GM15510 (cell line): Measurements from ENCODE around the gene DSCAML1.

Experiments
- POLR2A ChIP-seq: IDR thresholded peaks from 3 replicates; pipeline ENCODE4 v1.6.1; 2011; ENCODE audit warnings: borderline replicate concordance; ENCODE audit not compliant: insufficient read length; ENCODE audit errors: extremely low read depth

Gene DSCAML1

DNA sequence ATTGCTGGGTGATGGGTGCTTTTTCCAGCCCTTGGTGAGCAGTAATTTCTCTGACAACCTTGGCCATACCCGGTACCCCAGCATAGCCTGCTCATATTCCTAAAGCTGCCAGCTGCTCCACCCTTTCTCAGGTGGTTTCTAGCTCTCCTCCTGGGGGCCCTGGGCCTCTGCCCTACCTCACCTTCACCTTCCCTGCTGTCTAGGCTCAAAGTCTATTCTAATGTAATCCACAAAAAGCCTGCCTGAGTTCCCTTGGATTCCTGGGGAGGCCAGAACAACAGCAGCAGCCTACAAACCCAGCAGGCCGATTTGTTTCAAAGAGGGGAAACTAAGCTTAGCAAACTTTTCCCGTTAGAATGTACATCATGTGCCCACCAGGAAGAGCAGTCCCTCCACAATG, 117.6 kb downstream of the DSCAML1 start:
- no peak for TF ChIP-seq POLR2A

DNA sequence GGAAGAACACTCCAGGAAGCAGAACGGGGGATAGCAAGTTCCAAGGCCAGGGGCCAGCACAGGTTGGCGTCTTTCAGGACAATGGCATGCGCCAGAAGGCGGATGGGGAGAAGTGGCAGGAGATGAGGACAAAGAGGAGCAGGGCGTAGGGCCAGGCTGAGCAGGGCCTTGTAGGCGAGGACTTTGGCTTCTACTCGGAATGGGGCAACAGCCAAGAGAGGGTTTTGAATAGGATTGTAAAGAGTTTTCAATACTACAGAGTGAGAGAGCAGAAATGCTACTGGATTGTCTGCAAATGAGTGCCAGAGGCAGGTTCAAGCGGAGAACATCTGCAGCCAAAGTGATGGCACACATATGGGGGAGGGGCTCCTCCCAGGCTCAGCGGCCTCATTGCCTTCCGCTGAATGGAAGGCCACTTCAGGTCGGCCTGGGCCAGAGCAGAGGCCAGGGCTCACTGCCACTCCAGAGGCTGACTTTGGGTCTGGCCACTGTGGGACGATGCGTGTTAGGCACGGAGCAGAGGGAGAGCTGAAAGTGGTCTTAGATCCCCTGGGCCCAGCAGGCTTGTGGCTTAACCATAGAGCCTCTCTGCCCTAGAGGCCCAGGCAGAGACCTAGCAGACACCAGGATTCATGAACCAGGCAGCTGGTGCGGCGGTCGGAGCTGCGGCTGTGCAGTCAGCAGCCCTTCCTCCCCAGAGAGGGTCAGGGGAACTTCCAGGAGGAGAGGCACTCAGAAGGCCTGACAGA, 118.2 kb downstream of the DSCAML1 start:
- TF ChIP-seq POLR2A, result no peak

DNA sequence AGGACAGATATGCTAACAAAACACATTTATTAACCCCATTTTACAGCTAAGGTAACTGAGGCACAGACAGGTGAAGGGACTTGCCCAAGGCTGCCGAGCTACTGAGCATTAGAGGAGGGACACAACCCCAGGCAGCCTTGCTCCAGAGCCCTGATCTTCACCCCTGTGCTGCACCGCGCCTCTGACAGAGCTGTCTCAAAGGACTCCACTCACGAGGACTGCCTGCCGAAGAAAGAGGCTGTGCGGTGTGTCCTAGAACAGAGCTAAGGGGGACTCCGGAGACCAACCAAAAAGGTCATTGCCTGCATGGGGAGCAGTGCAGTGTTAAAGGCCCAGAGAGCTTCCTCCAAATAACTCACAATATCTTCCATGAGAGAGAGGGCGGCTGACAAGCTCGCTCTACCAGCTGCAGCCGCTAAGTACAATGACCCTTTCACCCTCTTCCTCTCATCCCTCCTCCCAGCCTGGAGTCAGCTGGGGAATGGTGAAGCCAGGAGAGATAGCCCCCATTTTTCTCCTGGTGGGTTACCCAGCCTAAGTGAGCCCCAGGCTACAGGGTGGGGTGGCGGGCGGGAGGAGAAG, 119.2 kb downstream of the DSCAML1 start:
- no peak for TF ChIP-seq POLR2A

DNA sequence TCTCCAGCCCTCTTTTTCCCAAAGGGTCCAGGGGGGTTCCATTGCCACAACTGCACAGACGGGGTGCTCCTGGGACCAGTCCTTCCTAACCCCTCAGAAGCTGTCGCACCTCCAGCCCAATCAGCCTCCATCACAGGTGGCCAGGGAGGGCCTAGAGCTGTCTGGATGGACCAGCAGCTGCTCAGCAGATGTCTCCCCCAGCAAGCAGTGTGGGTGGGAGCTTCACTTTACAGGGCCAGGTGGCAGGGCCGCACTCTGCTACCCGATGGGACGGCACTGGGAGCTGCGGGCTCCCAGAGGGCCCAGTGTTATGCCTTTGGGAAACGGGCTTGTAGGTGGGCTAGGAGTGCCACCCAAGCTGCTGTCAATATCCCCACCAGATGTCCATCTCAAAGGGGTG, 120.5 kb downstream of the DSCAML1 start:
- TF ChIP-seq POLR2A, result no peak

DNA sequence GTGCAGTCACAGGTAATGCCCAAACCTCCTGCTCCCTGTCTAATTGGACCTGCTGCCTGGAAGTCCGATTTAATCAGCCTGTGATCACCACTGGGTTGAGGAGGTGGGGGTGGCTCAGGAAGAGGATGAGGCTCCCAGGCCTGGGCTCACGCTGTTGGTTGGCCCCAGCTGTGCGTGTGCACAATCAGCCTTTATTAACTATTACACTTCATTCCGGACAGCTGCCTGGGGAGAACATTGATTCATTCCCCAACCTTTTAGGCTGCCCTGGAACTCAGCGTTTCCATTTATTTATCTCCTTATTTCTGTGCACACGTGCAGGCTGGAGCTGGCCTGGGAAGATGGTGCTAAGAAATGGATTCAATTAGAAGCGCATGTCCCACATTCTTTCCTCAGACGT, 123.4 kb downstream of the DSCAML1 start:
- TF ChIP-seq POLR2A, result no peak

DNA sequence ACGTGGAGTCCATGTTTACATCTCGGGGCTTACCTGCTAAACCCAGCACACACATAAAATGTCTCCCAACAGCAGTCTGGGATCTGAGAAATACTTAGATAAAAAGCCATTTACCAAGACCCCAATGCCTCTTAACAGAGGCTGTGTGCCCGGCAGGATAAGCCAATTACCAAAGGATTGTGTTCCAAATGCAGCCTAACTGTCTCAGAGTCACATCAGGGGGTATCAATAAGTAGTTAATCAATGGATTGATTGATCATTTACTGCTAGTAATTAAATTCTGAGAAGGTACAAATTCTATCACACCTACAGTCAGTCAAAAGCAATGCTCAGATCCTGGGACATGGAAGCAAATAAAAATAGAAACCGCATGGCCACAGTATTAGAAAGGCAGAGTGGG, 125.6 kb downstream of the DSCAML1 start:
- TF ChIP-seq POLR2A, result no peak

DNA sequence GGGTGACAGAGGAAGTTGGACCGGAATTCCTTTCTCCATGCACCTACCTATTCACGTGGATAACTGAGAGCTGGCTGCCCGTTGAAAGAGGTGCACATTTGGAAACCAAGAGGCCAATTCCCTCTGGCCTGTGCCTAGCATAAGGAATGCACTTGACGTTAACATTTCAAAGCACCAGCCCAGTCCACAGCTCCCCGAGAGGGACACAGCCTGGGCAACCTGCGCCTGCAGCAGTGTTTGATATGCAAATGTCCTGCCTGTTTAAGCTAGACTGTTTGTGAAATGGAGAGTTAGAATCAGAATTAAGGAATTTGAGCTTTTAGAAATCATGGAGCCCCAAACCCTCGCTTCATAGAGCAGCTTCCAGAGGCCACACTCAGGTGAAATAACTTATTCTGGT, 126.1 kb downstream of the DSCAML1 start:
- no peak for TF ChIP-seq POLR2A

DNA sequence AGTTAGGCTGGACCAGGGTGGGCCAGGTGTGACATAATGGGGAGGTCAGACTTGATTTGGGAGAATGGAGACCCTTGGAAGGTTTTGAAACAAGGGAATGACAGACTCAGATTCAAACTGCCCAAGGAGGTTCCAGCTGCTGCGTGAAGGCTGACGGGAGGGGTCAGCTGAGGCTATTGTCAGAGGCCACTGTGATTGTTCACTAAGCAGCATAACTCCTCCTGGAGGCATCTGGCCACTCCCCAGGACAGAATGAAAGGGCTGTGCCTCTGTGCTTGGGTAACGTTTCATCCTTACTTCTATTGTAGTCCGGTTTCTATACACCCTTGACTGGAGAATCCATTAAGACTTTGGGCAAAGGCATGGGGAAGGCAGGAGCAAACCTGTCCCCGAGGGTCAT, 126.6 kb downstream of the DSCAML1 start:
- no peak for TF ChIP-seq POLR2A

DNA sequence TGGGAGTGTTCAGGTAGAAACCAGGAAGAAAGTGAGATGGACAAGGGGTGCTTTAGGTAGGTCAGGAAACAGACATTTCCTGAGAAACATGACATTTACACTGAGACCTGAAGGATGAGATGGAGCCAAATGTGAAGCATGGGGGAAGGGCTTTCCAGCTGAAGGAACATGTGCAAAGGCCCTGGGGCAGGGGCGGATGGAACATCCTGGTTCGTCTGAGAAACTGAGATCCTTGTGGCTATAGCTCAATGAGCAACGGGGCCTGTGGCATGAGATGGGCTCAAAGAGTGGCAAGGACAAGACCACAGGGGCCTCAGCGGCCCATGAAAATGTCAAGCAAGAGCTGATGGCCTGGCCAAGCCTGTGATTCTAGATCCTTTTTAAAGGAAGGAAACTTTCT, 127.4 kb downstream of the DSCAML1 start:
- no peak for TF ChIP-seq POLR2A

DNA sequence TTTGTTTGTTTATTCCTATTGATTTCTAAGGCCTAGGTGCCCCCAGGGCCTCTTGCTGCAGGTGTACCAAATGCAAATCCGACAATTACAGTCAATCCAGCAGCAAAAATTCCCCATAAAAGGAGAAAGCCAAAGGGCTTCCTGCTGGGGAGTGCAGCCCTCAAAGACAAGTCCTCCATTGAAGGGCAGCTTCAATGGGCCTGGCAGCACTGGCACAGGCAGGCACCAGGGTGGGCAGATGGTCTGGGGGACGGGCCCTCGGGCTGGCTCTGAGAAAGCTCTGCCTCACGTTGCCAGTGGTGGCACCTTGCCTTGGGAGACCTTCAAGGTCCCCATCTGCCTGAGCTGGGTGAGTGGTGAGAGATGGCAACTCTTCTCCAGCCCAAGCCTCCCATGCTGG, 128.0 kb downstream of the DSCAML1 start:
- TF ChIP-seq POLR2A, result no peak

DNA sequence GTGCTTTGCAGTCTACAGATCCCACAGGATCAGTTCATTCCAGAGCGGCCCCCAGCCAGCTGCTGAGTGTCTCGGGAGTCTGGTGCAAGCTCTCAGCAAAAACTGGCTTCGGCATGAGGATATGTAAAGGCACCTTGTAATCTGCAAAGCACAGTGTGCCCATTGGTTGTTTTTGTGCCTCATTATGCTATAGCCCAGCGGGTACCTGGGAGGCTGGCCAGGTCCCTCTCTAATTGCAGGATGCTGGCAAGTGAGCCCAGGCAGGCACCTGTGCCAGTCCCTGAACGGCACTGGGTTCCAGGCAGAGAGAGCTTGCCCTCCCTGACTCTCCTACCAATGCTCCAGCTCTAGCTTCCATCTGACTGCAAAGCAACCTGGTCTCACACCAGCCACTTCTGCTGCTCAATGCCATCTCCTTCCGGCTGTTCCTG, 128.7 kb downstream of the DSCAML1 start:
- no peak for TF ChIP-seq POLR2A

DNA sequence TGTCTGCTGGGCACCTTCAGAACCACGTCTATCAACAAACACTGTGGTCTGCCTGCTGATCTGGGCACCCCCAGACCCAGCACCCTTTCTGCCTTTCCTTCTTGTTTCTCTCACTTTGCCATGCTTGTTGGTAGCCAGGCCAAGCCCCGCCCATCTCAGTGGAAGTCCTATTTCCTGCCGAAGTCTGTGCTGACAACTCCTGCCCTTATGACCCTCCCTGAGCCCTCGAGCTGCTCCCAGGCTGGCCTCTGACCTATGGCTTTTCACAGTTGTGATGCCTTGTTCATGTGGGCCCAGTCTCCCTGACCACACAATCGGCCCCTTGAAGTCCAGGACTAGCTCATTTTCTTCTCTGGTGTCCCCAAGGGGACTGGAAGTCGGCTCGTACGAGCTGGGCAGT, 132.1 kb downstream of the DSCAML1 start:
- no peak for TF ChIP-seq POLR2A

DNA sequence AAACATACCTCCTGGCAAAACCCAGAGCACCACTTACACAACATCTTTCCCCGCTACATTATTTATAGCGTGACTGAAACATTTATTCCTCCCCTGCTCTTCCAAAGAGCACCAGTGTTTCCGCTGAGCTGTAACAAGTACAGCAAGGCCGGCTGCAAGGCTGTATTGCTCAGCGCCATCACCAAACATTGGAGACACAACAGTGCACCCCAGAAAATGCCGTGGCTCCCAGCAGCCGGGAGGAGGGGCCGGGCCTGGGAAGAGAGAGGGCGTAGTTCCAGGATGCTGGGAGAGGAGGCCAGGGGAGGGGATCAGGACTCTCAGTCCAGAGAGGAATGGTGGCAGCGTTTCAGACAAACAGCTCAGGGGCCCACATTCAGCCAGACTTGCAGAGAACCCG, 133.2 kb downstream of the DSCAML1 start:
- TF ChIP-seq POLR2A, result no peak

DNA sequence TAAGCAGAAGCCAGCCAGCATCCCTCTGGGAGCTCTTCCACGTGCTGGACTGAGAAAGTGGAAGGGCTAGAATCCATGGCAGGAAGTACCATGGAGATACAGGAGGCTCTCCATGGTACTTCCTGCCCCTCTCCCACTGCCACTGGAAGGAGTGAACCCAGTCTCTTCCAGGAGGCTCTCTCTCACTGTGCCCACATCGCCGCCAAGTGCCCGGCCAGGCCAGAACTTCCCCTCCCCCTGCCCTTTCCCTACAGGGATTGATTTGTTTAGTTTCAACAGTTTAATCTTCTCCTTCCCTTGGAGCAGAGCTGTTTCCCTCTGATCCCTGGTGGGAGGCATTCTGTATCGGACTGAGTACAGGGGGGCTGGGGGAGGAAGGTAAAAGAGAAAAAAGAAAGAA, 133.6 kb downstream of the DSCAML1 start:
- TF ChIP-seq POLR2A, result no peak

DNA sequence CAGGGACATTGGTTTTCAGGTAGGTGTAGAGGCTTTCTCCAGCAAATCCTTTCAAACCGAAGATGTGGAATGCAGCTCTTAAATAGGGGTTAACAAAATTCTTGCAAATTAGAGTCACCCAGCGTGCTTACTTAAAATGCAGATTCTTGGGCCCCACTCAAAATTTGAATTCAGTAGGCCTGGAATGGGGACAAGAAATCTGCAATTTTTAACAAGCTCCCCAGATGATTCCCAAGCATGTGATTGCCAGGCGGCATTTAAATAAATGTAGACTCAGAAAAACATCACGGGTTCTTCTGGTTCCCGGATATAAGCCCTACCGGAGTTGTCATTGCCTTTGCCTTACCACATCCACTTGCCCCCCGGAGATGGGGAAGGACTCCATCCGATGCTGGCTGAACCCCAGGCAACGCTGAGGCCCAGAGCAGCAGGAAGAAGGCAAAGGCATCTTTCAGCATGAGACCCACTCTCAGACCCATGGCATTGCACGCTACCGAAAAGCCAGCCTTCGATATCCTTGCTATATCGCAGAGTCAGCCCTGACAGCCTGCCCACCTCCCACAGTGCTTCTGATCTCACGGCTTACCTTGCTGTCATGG, 134.2 kb downstream of the DSCAML1 start:
- no peak for TF ChIP-seq POLR2A

DNA sequence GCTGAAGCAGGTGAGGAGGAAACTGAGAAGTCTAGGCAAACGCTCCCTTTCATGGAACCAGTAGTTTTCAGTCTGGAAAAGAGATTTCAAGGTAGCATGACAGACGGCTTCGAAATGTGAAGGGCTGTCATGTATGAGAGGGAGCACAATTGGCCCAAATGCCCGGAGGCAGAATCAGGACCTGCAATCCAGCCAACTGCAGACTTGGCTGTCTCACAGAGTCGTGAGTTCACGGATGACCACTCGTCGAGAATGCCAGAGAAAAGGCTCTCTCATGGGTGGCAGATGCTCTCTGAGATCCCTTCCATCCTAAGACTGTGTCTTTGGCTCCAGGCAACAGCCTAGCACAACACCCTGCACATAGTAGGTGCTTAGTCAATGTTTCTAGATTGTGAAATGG, 134.8 kb downstream of the DSCAML1 start:
- no peak for TF ChIP-seq POLR2A

DNA sequence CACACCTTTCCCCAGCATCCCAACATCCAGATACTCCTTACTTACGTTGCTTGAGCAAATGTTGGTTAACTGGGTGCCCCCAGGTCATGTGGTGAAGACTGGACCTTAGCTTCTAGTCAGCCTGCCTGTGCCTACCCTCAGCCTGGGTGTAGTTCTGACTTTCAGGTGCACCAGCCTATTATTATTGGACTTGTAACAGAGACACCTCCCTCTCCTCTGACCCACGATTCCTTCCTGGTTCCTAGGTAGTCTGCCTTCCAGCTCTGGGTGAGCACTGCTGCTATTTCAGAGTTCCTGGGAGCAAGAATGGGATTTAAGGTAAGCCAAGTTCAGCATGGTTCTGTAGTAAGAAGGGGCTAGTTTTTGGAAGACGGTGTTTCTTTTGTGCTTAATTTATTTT, 138.2 kb downstream of the DSCAML1 start:
- no peak for TF ChIP-seq POLR2A

DNA sequence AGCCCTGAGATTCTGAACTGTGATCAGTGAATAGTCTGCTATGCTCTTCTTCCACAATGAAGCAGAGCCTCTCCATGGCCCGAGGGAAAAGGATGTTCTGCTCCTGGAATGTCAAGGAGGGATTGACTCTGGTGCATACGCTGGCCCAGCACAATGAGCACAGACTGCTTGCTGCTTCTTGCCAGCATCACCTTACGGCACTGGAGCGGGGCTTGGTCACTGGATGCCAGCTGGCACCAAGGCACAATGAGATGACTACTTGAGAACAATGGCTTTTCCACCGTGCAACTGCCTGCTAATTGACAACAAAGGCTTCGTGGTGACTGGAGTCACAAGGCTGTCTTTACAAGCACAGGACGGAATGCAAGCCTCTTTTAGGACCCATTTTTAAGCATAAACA, 139.2 kb downstream of the DSCAML1 start:
- TF ChIP-seq POLR2A, result no peak
